ENCODE measurements around the gene CALM3. TPM values are rescaled to one million over a fixed set of nuclear protein-coding genes. Genes with fewer than 3 reads are reported as not detected.

CALM3 gene
- total RNA-seq, 1 experiment from 2014 or later = 343 TPM

DNA sequence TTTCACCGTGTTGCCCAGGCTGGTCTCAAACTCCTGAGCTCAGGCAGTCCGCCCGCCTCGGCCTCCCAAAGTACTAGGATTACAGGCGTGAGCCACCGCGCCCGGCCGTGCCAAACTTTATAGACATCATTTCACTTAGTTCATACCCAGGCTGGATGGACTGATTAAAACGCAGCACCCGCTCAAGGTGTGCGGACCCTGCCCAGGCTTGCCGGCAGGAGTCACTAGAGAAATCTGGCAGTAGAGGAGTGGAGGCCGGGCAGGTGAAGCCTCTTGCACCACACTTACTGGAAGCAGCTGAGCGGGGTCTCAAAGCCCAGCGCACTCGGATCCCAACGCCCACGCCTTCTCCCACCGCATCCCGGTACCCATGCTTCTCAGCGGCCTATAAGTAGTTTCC lies 12.4 kb downstream of the CALM3 start:
- H3K27ac ChIP-seq (ENCODE audit: insufficient read length, low read depth, low read length) = no peak overlapping the region
- Mint-ChIP-seq H3K4me1 (peaks cover 11 to 14% of the 10 kb centered on the region in 2 experiments; a peak in 3 of 4 replicates), H3K4me3 (no peak overlapping the region; a peak in 1 of 5 replicates), H3K27me3 (ENCODE audit: low read depth) (peaks cover 7% of the 10 kb centered on the region), H3K9me3 (no peaks in the 10 kb centered on the region), H3K27ac (no peak overlapping the region; a peak in 1 of 7 replicates), H3K36me3 (ENCODE audit: insufficient read depth in 1 of 3, low read depth in 3 of 3) (peaks cover 11 to 22% (median 18%) of the 10 kb centered on the region in 3 experiments; a peak in 5 of 7 replicates)
- H3K4me1 ChIP-seq (ENCODE audit: insufficient read depth, low read length) = no peaks in the 10 kb centered on the region; the same call in 1 of the 2 replicates
- H3K27me3 ChIP-seq (ENCODE audit: insufficient read depth, low read length) = no peaks in the 10 kb centered on the region
- H4K20me1 ChIP-seq (ENCODE audit: control insufficient read depth, insufficient read depth, insufficient read length) = no peaks in the 10 kb centered on the region
- no peaks in the 10 kb centered on the region for H3K79me2 ChIP-seq (ENCODE audit: insufficient read depth, low read length)
- H3K4me2 ChIP-seq (ENCODE audit: insufficient read depth, insufficient read length, low read length) = no peak overlapping the region
- no peak overlapping the region for H3K4ac ChIP-seq (ENCODE audit: low read depth, low read length)
- no peak overlapping the region for H4K8ac ChIP-seq (replicated peaks; ENCODE audit: insufficient read length, low read depth, low read length)
- TF ChIP-seq, protein P1, sequence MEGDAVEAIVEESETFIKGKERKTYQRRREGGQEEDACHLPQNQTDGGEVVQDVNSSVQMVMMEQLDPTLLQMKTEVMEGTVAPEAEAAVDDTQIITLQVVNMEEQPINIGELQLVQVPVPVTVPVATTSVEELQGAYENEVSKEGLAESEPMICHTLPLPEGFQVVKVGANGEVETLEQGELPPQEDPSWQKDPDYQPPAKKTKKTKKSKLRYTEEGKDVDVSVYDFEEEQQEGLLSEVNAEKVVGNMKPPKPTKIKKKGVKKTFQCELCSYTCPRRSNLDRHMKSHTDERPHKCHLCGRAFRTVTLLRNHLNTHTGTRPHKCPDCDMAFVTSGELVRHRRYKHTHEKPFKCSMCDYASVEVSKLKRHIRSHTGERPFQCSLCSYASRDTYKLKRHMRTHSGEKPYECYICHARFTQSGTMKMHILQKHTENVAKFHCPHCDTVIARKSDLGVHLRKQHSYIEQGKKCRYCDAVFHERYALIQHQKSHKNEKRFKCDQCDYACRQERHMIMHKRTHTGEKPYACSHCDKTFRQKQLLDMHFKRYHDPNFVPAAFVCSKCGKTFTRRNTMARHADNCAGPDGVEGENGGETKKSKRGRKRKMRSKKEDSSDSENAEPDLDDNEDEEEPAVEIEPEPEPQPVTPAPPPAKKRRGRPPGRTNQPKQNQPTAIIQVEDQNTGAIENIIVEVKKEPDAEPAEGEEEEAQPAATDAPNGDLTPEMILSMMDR (conservative IDR thresholded peaks at IDR 0.05) = no peak
- no peak overlapping the region for H2BK12ac ChIP-seq (ENCODE audit: insufficient read length, low read depth, low read length)
- H3K14ac ChIP-seq (ENCODE audit: insufficient read depth, low read length) = no peak overlapping the region
- H4K91ac ChIP-seq (ENCODE audit: insufficient read length, low read depth, low read length) = no peak overlapping the region
- no peak for DNase-seq
- no peaks in the 10 kb centered on the region for H3K79me1 ChIP-seq (ENCODE audit: insufficient read depth, low read depth, low read length, poor library complexity, severe bottlenecking)
- no peak overlapping the region for H3K23ac ChIP-seq (ENCODE audit: insufficient read length, low read depth, low read length)
- H3K9ac ChIP-seq (ENCODE audit: extremely low read depth, insufficient read length, low read length) = no peak overlapping the region
- no peak overlapping the region for H2AFZ ChIP-seq (ENCODE audit: low read length)
- no peak overlapping the region for H2AK5ac ChIP-seq (ENCODE audit: insufficient read length, low read length)
- no peaks in the 10 kb centered on the region for H3K9me3 ChIP-seq (ENCODE audit: control insufficient read depth, low read depth, low read length)
- H2BK20ac ChIP-seq (ENCODE audit: low read depth, low read length, poor library complexity, severe bottlenecking) = no peak overlapping the region
- H3K18ac ChIP-seq (ENCODE audit: insufficient read length, low read depth, low read length) = no peak overlapping the region
- no peak overlapping the region for H3K56ac ChIP-seq (ENCODE audit: insufficient read length, low read depth, low read length)
- no peak overlapping the region for H2BK120ac ChIP-seq (ENCODE audit: low read depth, low read length, poor library complexity, severe bottlenecking)
- no peak overlapping the region for H3T11ph ChIP-seq (ENCODE audit: low read length)
- H3K23me2 ChIP-seq (ENCODE audit: insufficient read length, low read depth, low read length, poor library complexity, severe bottlenecking) = no peaks in the 10 kb centered on the region
- WGBS (ENCODE audit: extremely low coverage, insufficient read length, low lambda C conversion rate) = no CpG with 5 or more reads among the region's 22 CpGs
- no peak overlapping the region for H2BK5ac ChIP-seq (ENCODE audit: insufficient read length, low read length)
- H4K5ac ChIP-seq (ENCODE audit: insufficient read length, low read depth, low read length) = no peak overlapping the region
- no peak overlapping the region for H2BK15ac ChIP-seq (ENCODE audit: low read depth, low read length)

Measured in H9 (cell line).